Erythroblast (primary cell): Measurements from ENCODE around the gene POFUT1.

Experiments
- GATA1 ChIP-seq: IDR thresholded peaks from 2 replicates; pipeline ENCODE4 v1.6.1; 2011; ENCODE audit warnings: low read depth, mild to moderate bottlenecking, control low read depth, low read length, moderate library complexity
- POLR2A ChIP-seq: IDR thresholded peaks from 2 replicates; pipeline ENCODE4 v1.6.1; 2011; ENCODE audit warnings: mild to moderate bottlenecking, low read length

- TF ChIP-seq POLR2A (no peak), GATA1 (no peak)
Measured at GRCh38 chr20:32160341-32160740, 47.3 kb upstream of the POFUT1 start.
